ENCODE data around the gene ILKAP. TPM values are rescaled to one million over a fixed set of nuclear protein-coding genes. Genes with fewer than 3 reads are reported as not detected.

Gene ILKAP
- total RNA-seq, 4 donors from 2014 or later = 9.2 to 78.0 (median 29.1) TPM

DNA sequence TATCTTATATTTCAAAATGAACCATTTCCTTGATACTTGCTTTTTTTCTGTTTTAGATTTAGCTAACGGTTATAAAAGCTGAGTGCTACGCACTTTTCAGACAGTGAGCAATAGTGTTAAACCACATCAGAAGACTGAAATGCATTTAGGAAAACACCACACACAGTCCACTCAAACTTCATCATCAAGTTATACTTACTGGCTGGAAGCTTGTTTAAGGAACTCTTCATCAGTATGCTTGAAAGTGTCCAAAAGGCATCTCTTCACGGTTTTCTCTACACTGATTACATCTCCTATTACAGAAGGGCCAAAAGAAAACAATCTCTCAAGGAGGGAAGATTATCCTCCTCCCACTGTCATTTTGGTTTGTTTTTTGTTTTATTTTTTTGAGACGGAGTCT, 19.7 kb downstream of the ILKAP start:
- intact Hi-C loops (cut with DNase I; ENCODE audit: low total_unique reads) = no loop called here
- no peaks in the 10 kb centered on the region for H3K27me3 ChIP-seq
- H3K4me3 ChIP-seq = no peak overlapping the region
- no peaks in the 10 kb centered on the region for H3K4me1 ChIP-seq
- no peak overlapping the region for H3K27ac ChIP-seq
- TF ChIP-seq, protein P1, sequence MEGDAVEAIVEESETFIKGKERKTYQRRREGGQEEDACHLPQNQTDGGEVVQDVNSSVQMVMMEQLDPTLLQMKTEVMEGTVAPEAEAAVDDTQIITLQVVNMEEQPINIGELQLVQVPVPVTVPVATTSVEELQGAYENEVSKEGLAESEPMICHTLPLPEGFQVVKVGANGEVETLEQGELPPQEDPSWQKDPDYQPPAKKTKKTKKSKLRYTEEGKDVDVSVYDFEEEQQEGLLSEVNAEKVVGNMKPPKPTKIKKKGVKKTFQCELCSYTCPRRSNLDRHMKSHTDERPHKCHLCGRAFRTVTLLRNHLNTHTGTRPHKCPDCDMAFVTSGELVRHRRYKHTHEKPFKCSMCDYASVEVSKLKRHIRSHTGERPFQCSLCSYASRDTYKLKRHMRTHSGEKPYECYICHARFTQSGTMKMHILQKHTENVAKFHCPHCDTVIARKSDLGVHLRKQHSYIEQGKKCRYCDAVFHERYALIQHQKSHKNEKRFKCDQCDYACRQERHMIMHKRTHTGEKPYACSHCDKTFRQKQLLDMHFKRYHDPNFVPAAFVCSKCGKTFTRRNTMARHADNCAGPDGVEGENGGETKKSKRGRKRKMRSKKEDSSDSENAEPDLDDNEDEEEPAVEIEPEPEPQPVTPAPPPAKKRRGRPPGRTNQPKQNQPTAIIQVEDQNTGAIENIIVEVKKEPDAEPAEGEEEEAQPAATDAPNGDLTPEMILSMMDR (IDR thresholded peaks at IDR 0.05) = no peak
- TF ChIP-seq POLR2A (IDR thresholded peaks at IDR 0.05) = no peak
- H3K36me3 ChIP-seq = no peaks in the 10 kb centered on the region
- H3K9me3 ChIP-seq = no peaks in the 10 kb centered on the region
- no peak for DNase-seq

DNA sequence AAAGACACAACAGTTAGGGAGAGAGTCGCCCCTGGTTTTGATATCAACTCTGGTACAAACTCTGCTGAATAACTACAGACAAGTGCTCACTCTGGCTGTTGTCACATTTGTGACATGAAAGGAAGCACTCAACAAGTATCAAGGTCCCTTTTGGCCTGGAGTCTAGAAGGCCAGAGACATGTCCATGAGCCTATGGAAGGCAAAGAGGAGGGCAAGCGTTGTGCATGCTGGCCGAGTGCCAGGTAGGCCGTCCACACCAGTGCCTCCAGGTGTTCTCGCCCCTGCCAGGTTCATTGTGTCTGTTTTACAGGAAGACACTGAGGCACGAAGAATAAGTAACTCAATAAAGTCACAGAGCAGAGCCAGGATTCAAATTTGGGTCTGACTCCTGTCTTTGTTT, 21.1 kb downstream of the ILKAP start:
- DNase-seq = no peak
- no peaks in the 10 kb centered on the region for H3K27me3 ChIP-seq
- H3K36me3 ChIP-seq = no peaks in the 10 kb centered on the region
- H3K4me3 ChIP-seq = no peak overlapping the region
- no peak overlapping the region for H3K27ac ChIP-seq
- no peak for TF ChIP-seq POLR2A (IDR thresholded peaks at IDR 0.05)
- TF ChIP-seq, protein P1 (IDR thresholded peaks at IDR 0.05) = no peak
- no peaks in the 10 kb centered on the region for H3K9me3 ChIP-seq
- H3K4me1 ChIP-seq = no peaks in the 10 kb centered on the region
- intact Hi-C loops (cut with DNase I; ENCODE audit: low total_unique reads) = no loop called here

DNA sequence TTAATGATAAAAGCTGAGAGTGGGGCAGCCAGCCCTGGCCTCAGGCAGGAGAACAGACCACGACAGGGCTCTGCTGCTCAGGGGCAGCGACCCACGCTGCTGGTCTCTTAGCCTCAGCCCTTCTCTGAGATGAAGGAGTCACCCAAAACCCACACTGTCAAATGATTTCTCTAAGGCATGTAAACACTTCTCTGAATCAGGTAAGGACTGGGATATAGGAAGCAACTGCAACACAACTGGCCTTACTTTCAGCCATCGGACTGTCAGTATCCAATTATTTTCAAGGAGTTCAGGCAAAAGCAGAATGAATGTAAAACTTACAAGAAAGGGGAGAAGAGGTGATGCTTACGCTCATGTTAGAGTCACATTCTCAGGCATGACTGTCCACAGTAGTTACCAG, 22.9 kb downstream of the ILKAP start:
- no peak for DNase-seq
- TF ChIP-seq POLR2A (IDR thresholded peaks at IDR 0.05) = no peak
- TF ChIP-seq, protein P1 (IDR thresholded peaks at IDR 0.05) = no peak
- no peaks in the 10 kb centered on the region for H3K4me1 ChIP-seq
- H3K4me3 ChIP-seq = no peak overlapping the region
- no peaks in the 10 kb centered on the region for H3K9me3 ChIP-seq
- no peaks in the 10 kb centered on the region for H3K27me3 ChIP-seq
- no peaks in the 10 kb centered on the region for H3K36me3 ChIP-seq
- intact Hi-C loops (cut with DNase I; ENCODE audit: low total_unique reads) = no loop called here
- no peak overlapping the region for H3K27ac ChIP-seq

DNA sequence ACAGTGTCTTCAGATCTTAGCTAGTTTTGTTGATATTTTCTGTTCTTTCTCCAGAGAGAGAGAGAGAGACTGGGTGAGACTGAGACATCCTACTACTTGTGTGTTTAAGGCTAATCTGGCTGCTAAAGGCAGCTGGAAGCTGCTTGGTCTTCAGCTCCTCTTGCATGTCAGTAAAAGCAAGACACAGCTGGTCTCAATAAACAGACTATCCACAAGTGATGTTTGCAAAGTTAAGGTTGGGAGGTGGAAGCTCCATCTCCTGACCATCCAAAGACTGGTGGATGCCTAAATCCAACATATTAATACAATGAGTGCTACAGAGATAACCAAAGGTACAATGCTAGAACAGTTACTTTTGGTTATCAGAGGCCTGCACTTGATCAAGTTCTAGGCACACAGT, 26.9 kb downstream of the ILKAP start:
- DNase-seq = no peak
- TF ChIP-seq, protein P1 (IDR thresholded peaks at IDR 0.05) = no peak
- no peak for TF ChIP-seq POLR2A (IDR thresholded peaks at IDR 0.05)
- H3K27me3 ChIP-seq = no peaks in the 10 kb centered on the region
- no peak overlapping the region for H3K4me3 ChIP-seq
- intact Hi-C loops (cut with DNase I; ENCODE audit: low total_unique reads) = no loop called here
- no peaks in the 10 kb centered on the region for H3K36me3 ChIP-seq
- no peaks in the 10 kb centered on the region for H3K4me1 ChIP-seq
- no peak overlapping the region for H3K27ac ChIP-seq
- no peaks in the 10 kb centered on the region for H3K9me3 ChIP-seq

DNA sequence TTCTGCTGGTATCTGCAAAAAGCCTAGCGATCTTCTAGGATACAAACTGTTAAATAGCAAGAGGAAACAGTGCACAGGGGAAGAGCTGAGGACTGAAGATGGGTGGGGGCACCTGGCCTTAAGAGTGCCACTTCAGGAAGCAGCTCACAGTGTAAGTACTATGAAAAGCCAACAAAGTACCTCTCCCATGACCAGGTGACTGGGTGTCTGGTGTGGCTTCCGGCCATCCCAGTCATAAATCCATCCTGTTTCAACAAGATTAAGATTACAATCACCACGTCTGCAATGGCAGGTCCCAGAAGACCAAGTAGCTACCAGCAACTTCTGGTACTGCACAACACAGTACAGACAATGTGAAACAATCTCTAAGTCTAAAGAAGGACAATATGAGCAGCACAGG, 28.8 kb downstream of the ILKAP start:
- Histone ChIP-seq H3K36me3 (no peaks in the 10 kb centered on the region), H3K27ac (no peak overlapping the region)

More for the DNA sequence above, 28.8 kb downstream of the ILKAP start:
- no peak for TF ChIP-seq POLR2A (IDR thresholded peaks at IDR 0.05)
- TF ChIP-seq, protein P1 (IDR thresholded peaks at IDR 0.05) = no peak
- DNase-seq = no peak
- peaks cover 2 to 7% of the 10 kb centered on the region in 2 donors for H3K4me1 ChIP-seq
- intact Hi-C loops (cut with DNase I; ENCODE audit: low total_unique reads) = no loop called here
- no peak overlapping the region for H3K4me3 ChIP-seq
- no peaks in the 10 kb centered on the region for H3K9me3 ChIP-seq
- no peaks in the 10 kb centered on the region for H3K27me3 ChIP-seq
